Caco-2 (cell line): ENCODE measurements around the gene STEAP4. TPM values are rescaled to one million over a fixed set of nuclear protein-coding genes. Genes with fewer than 3 reads are reported as not detected.
A peak's percentile ranks its signal among the peaks of the same experiment; 100 is the strongest.

Experiments used
- BruUV-seq: library from RNA; stranded (reverse); fragments of 400-500 nt; replicated peaks from 2 replicates; lab custom pipeline; 2021; lab: Mats Ljungman, UMichigan
- CTCF ChIA-PET: fragments of 300-600 bp; sonication (Branson Sonifier 250); formaldehyde crosslinking; loops from one replicate; lab custom pipeline; 2022; ENCODE audit warnings: antibody characterized with exemption; lab: Charles Lee
- POLR2A ChIA-PET: fragments of 300-600 bp; sonication (Branson Sonifier 250); formaldehyde crosslinking; loops from one replicate; lab custom pipeline; 2022; ENCODE audit warnings: antibody characterized with exemption; lab: Charles Lee
- DNase-seq, 2 experiments: peaks; one replicate each; pipeline versions ENCODE4 v3.0.0 to v3.0.0-alpha.2; 2020 to 2022
- H3K27me3 ChIP-seq: replicated peaks from 2 replicates; pipeline ENCODE4 v1.6.0; 2011; ENCODE audit warnings: low read length; ENCODE audit not compliant: control insufficient read depth, insufficient read depth
- H3K36me3 ChIP-seq: 2 replicates; pipeline ENCODE4 v1.5.1; 2011; ENCODE audit warnings: low read length; ENCODE audit not compliant: control insufficient read depth, insufficient read depth
- H3K4me1 ChIP-seq: fragments of 250-450 bp; sonication (Bioruptor Pico); 2 replicates; pipeline ENCODE4 v1.5.1; 2020; ENCODE audit warnings: mild to moderate bottlenecking
- H3K4me3 ChIP-seq: 2 replicates; pipeline ENCODE4 v1.5.1; 2011; ENCODE audit warnings: low read depth, mild to moderate bottlenecking, control low read depth, low read length
- H3K9me3 ChIP-seq: fragments of 250-450 bp; sonication (Bioruptor Pico); 2 replicates; pipeline ENCODE4 v1.5.1; 2020; ENCODE audit warnings: mild to moderate bottlenecking, moderate library complexity
- H3K27ac Mint-ChIP-seq: one replicate; pipeline ENCODE4 v1.8.0; 2022; ENCODE audit warnings: mixed read lengths; ENCODE audit not compliant: unreplicated experiment
- H3K27me3 Mint-ChIP-seq: one replicate; pipeline ENCODE4 v1.8.0; 2022; ENCODE audit warnings: mixed read lengths; ENCODE audit not compliant: insufficient read depth, unreplicated experiment
- H3K36me3 Mint-ChIP-seq: one replicate; pipeline ENCODE4 v1.8.0; 2022; ENCODE audit warnings: mild to moderate bottlenecking, mixed read lengths; ENCODE audit not compliant: insufficient read depth, unreplicated experiment
- H3K4me1 Mint-ChIP-seq: one replicate; pipeline ENCODE4 v1.8.0; 2022; ENCODE audit warnings: low read depth, mixed read lengths; ENCODE audit not compliant: unreplicated experiment
- H3K4me3 Mint-ChIP-seq: one replicate; pipeline ENCODE4 v1.8.0; 2022; ENCODE audit warnings: mild to moderate bottlenecking, moderate library complexity, mixed read lengths; ENCODE audit not compliant: unreplicated experiment
- H3K9me3 Mint-ChIP-seq: one replicate; pipeline ENCODE4 v1.8.0; 2022; ENCODE audit warnings: mixed read lengths; ENCODE audit not compliant: unreplicated experiment
- intact Hi-C: fragments of 100-400 bp; cut with micrococcal nuclease; formaldehyde crosslinking; loops from one replicate; pipeline ENCODE4 v1.10.0; 2022; ENCODE audit not compliant: unreplicated experiment
- total RNA-seq: library from RNA; stranded (reverse); gene quantifications from 2 replicates; pipeline ENCODE4 v1.2.3, GENCODE V29; 2022
- TF ChIP-seq, protein P1 (sequence below), 2 experiments: fragments of 200-600 bp in 1 of 2; IDR thresholded peaks; 1 replicate in 1 of 2; 2 replicates in 1 of 2; pipeline versions ENCODE4 v1.5.1 to v1.8.0; 2011 to 2022; ENCODE audit warnings: antibody characterized with exemption in 1 of 2, control low read depth in 1 of 2, inconsistent platforms in 1 of 2, low read depth in 1 of 2, low read length in 1 of 2, mild to moderate bottlenecking in 1 of 2, moderate library complexity in 1 of 2; ENCODE audit not compliant: insufficient read depth in 1 of 2, severe bottlenecking in 1 of 2, unreplicated experiment in 1 of 2

The STEAP4 gene
- total RNA-seq, 1 experiment from 2014 or later: not detected

GRCh38 chr7:88347517-88347916 lies 40.8 kb upstream of the STEAP4 start:
- Mint-ChIP-seq H3K4me1 (no peaks in the 10 kb centered on the region), H3K36me3 (no peaks in the 10 kb centered on the region), H3K27ac (no peak overlapping the region), H3K4me3 (no peak overlapping the region), H3K27me3 (peaks cover 3% of the 10 kb centered on the region), H3K9me3 (no peaks in the 10 kb centered on the region)
- H3K27me3 ChIP-seq: no peaks in the 10 kb centered on the region
- H3K36me3 ChIP-seq: no peaks in the 10 kb centered on the region
- no peak overlapping the region for H3K4me3 ChIP-seq
- BruUV-seq: no TSS peak
- H3K4me1 ChIP-seq: no peaks in the 10 kb centered on the region
- ChIA-PET POLR2A (no interaction called here), CTCF (interaction anchor here (0.6 kb wide), 1 partner anchor 199 kb away, joined by 4 read pairs; no protein-coding TSS in a partner anchor)
- intact Hi-C loops: loop anchor here (10.0 kb wide), 1 partner anchor 563 kb away; no protein-coding TSS in a partner anchor
- no peak for DNase-seq
- H3K9me3 ChIP-seq: no peaks in the 10 kb centered on the region
- TF ChIP-seq, protein P1, sequence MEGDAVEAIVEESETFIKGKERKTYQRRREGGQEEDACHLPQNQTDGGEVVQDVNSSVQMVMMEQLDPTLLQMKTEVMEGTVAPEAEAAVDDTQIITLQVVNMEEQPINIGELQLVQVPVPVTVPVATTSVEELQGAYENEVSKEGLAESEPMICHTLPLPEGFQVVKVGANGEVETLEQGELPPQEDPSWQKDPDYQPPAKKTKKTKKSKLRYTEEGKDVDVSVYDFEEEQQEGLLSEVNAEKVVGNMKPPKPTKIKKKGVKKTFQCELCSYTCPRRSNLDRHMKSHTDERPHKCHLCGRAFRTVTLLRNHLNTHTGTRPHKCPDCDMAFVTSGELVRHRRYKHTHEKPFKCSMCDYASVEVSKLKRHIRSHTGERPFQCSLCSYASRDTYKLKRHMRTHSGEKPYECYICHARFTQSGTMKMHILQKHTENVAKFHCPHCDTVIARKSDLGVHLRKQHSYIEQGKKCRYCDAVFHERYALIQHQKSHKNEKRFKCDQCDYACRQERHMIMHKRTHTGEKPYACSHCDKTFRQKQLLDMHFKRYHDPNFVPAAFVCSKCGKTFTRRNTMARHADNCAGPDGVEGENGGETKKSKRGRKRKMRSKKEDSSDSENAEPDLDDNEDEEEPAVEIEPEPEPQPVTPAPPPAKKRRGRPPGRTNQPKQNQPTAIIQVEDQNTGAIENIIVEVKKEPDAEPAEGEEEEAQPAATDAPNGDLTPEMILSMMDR (IDR thresholded peaks at IDR 0.05; ENCODE audit: insufficient read depth in 1 of 2, low read depth in 1 of 2, low read length in 1 of 2, severe bottlenecking in 1 of 2, unreplicated experiment in 1 of 2): no peak

DNA sequence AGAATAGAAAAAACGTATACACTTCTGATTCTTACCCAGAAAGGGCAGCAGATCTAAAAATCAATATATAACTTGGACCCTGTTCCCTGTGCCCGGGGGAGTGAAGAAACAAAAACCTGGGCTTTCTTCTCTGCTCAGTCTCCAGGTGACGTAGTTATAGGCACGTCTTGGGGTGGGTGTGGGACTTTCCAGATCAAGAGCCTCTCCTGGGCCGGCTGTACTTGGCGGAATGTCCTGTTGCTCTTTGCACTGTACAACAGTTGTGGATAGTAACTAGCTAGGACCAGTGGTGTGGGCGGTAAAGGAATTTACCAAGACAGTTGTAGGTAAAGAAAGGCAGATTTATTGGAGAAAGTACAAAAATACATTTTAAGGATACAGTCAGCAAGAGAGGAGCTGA lies 40.4 kb upstream of the STEAP4 start:
- H3K36me3 Mint-ChIP-seq: no peaks in the 10 kb centered on the region
- POLR2A ChIA-PET: no interaction called here
- H3K27ac Mint-ChIP-seq: no peak overlapping the region
- DNase-seq: peak in 1 of 2 experiments; percentile 32
- TF ChIP-seq, protein P1 (IDR thresholded peaks at IDR 0.05; ENCODE audit: insufficient read depth in 1 of 2, low read depth in 1 of 2, low read length in 1 of 2, severe bottlenecking in 1 of 2, unreplicated experiment in 1 of 2): no peak
- no peaks in the 10 kb centered on the region for H3K27me3 ChIP-seq
- no peak overlapping the region for H3K4me3 ChIP-seq
- intact Hi-C loops: loop anchor here (10.0 kb wide), 1 partner anchor 562 kb away; no protein-coding TSS in a partner anchor
- no peak overlapping the region for H3K4me3 Mint-ChIP-seq
- H3K9me3 ChIP-seq: no peaks in the 10 kb centered on the region
- H3K36me3 ChIP-seq: no peaks in the 10 kb centered on the region
- H3K9me3 Mint-ChIP-seq: no peaks in the 10 kb centered on the region
- peaks cover 4% of the 10 kb centered on the region for H3K27me3 Mint-ChIP-seq
- CTCF ChIA-PET: interaction anchor here (0.6 to 3.0 kb wide), 2 partner anchors 11 to 199 kb away, joined by 4 to 30 read pairs; no protein-coding TSS in a partner anchor
- no peaks in the 10 kb centered on the region for H3K4me1 ChIP-seq
- H3K4me1 Mint-ChIP-seq: no peaks in the 10 kb centered on the region
- BruUV-seq: no TSS peak

- CTCF ChIA-PET: interaction anchor here (1.5 to 3.0 kb wide), 4 partner anchors 12 to 488 kb away, joined by 6 to 30 read pairs (median 16); no protein-coding TSS in a partner anchor
- Mint-ChIP-seq H3K4me3 (no peak overlapping the region), H3K27ac (no peak overlapping the region), H3K4me1 (no peaks in the 10 kb centered on the region), H3K36me3 (no peaks in the 10 kb centered on the region), H3K27me3 (peaks cover 4% of the 10 kb centered on the region), H3K9me3 (no peaks in the 10 kb centered on the region)
- Histone ChIP-seq H3K36me3 (no peaks in the 10 kb centered on the region), H3K27me3 (no peaks in the 10 kb centered on the region), H3K9me3 (no peaks in the 10 kb centered on the region), H3K4me3 (no peak overlapping the region), H3K4me1 (no peaks in the 10 kb centered on the region)
- DNase-seq: no peak
- intact Hi-C loops: loop anchor here (10.0 kb wide), 1 partner anchor 562 kb away; no protein-coding TSS in a partner anchor
- BruUV-seq: no TSS peak
- POLR2A ChIA-PET: no interaction called here
- TF ChIP-seq, protein P1 (IDR thresholded peaks at IDR 0.05; ENCODE audit: insufficient read depth in 1 of 2, low read depth in 1 of 2, low read length in 1 of 2, severe bottlenecking in 1 of 2, unreplicated experiment in 1 of 2): no peak
Observed at GRCh38 chr7:88346357-88346756, 39.7 kb upstream of the STEAP4 start.
